ENCODE measurements around the gene CYP3A7.
"Not testable (repeated sequence)": the region's sequence is repeated elsewhere in the genome, so short reads cannot be mapped to it uniquely, and the experiment has no call there.

Gene CYP3A7

DNA sequence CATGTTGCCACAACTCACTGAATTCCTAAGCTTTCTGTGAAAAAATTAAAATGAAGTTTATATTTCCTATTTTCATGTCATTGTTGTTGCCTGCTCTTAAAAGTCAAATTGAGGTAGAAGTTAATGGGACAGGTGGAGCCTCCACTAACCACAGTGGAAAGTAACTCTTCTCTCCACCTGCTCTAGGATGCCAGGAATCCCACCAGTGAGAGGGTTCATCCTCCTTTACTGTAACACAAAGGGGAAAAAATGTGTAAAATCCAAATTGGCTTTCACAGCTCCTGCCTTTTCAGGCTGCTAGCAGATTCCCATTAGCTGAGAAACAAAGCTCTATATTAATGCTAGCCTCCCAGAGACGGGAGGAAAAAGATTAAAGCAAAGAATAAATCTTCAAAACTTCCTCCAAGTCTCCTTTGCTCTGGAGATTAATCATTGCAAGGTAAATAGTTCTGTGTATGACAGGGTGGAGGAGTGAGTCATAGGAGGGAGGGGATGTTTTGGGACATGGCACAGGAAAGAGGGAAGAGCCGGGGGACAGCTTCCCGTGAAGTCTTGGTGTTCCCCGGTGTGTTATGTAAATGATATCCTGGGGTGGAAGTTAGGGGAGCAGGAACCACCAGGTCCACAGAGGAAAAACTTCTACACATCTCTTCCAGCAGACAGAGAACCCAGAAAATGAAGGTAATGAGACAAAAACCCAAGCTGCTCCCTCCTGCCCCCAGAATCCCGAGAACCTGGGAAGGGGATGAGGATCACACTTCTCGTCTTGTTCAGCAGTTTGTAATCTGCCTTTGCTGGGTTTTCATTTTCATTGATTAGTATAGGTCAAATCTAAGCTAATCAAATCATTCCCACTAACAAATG, 35.9 kb downstream of the CYP3A7 start:
- not testable (repeated sequence) for DNase-seq

- DNase-seq, result no peak
Observed at GRCh38 chr7:99694912-99695304, 40.1 kb downstream of the CYP3A7 start.

DNA sequence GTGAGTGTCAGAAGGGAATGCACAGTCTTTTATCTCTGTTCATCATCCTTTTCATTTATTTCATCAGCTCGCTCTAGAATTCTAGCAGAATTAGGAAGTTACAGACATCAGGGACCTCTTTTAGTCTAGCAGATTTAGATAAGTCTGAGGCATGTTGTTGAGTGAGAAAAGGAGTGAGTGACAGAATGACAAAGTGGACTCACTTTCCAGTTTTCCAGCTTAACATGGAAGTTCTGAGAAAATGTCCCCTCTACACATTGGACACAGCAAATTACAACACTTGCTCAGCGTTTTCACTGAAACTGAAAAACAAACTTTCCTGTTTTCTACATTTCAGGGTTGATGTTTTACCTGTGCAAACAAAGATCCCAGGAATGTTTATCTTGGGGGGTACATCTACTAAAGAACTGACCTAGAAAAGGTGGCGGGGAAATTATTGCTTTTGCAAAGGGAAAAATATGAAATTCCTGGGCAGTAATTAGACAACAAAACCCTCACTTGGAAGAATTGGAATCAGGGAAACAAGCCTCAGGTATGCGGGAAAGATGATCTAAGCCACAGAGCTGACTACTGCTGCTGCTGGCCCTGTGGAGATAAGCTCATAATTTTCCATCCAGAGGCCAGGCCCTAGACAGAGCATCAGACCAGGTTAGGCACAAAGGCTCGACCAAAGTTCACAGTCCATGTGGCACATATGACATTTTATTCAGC, 40.6 kb downstream of the CYP3A7 start:
- DNase-seq, result no peak

GRCh38 chr7:99693427-99694200, 41.4 kb downstream of the CYP3A7 start:
- DNase-seq, result peak; percentile 92

DNA sequence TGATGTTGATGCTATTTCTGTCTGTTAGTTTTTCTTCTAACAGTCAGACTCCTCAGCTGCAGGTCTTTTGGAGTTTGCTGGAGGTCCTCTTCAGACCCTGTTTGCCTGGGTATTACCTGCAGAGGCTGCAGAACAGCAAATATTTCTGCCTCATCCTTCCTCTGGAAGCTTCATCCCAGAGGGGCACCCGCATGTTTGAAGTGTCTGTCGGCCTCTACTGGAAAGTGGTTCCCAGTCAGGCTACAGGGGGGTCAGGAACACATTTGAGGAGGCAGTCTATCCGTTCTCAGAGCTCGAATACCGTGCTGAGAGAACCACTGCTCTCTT, 41.9 kb downstream of the CYP3A7 start:
- DNase-seq, result no peak

DNA sequence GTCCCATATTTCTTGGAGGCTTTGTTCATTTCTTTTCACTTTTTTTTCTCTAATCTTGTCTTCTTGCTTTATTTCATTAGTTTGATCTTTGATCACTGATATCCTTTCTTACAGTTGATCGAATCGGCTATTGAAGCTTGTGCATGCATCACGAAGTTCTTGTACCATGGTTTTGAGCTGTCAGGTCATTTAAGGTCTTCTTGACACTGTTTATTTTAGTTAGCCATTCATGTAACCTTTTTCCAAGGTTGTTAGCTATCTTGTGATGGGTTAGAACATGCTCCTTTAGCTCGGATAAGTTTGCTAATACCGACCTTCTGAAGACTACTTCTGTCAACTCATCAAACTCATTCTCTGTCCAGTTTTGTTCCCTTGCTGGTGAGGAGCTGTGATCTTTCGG, 42.4 kb downstream of the CYP3A7 start:
- not testable (repeated sequence) for DNase-seq

- not testable (repeated sequence) for DNase-seq
Observed at GRCh38 chr7:99691658-99692057, 43.3 kb downstream of the CYP3A7 start.

DNA sequence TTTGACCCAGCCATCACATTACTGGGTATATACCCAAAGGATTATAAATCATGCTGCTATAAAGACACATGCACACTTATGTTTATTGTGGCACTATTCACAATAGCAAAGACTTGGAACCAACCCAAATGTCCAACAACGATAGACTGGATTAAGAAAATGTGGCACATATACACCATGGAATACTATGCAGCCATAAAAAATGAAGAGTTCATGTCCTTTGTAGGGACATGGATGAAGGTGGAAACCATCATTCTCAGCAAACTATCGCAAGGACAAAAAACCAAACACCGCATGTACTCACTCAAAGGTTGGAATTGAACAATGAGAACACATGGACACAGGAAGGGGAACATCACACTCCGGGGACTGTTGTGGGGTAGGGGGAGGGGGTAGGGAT, 44.1 kb downstream of the CYP3A7 start:
- not testable (repeated sequence) for DNase-seq

DNA sequence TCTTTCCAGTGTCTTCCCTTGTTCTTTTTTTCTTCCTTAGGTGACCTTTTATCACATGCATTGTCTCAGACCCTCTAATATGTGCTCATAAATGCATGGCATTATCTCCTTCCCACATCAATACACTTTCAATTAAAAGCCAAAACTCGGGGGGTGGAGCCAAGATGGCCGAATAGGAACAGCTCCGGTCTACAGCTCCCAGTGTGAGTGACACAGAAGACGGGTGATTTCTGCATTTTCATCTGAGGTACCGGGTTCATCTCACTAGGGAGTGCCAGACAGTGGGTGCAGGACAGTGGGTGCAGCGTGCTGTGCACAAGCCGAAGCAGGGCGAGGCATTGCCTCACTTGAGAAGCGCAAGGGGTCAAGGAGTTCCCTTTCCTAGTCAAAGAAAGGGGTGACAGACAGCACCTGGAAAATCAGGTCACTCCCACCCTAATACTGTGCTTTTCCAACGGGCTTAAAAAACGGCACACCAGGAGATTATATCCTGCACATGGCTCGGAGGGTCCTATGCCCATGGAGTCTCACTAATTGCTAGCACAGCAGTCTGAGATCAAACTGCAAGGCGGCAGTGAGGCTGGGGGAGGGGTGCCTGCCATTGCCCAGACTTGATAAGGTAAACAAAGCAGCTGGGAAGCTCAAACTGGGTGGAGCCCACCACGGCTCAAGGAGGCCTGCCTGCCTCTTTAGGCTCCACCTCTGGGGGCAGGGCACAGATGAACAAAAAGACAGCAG, 49.0 kb downstream of the CYP3A7 start:
- DNase-seq, result not testable (repeated sequence)

GRCh38 chr7:99685129-99685758, 49.8 kb downstream of the CYP3A7 start:
- DNase-seq, result no peak

- DNase-seq, result no peak
Observed at GRCh38 chr7:99679400-99680191, 55.4 kb downstream of the CYP3A7 start, which contains the start of gene CYP3A5. CYP3A5 (minus strand) TSS chr7:99679996; CDS start chr7:99679896, 100 bp downstream.

GRCh38 chr7:99679032-99679399, 56.0 kb downstream of the CYP3A7 start:
- DNase-seq, result peak; percentile 59

DNA sequence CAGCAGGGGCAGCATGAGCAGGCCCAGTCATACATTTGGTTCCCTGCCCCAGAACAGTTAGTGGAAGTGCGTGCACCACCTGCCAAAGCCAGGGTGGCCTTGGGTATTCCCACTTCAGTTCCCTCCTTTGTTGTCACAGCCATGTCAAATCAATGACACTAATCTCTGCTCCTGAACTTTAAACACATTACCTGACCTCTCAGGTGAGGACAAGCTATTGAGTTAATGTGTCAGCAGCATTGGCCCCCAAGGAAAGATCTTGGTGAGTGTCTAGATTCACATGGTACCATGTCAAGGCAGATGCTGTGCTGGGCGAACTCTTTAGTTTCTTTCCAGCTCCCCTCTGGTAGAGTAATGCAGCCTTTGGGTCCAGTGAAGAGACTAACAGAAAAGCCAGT, 57.3 kb downstream of the CYP3A7 start:
- DNase-seq, result no peak

- DNase-seq, result no peak
Observed at GRCh38 chr7:99677013-99677647, 57.9 kb downstream of the CYP3A7 start.

DNA sequence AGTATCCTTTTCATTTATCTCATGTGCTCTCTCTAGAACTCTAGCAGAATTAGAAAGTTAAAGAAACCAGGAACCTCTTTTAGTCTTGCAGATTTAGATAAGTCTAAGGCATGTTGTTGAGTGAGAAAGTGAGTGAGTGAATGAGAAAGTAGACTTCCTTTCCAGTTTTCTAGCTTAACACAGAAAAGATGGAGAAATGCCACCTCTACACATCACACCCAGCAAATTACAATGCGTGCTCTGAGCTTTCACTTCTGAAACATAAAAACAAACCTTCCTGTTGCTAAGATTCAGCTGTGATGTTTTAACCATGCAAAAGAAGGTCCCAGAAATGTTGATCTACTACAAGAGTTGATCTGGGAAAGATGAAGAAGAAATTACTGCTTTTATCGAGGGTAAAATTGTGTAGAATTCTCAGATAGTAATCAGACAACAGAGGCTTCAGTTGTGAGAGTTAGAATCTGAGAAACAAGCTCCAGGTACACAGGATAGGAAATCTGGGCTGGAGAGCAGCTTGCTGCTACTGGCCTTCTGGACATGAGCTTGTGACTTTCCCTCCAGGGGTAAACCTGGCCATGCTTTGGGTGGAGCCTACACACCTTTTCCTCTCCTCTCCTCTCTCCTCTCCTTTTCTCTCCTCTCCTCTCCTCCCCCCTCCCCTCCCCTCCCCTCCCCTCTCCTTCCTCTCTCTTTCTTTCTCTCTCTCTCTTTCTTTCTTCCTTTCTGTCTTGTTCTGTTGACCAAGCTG, 59.8 kb downstream of the CYP3A7 start:
- DNase-seq, result no peak

- no peak for DNase-seq
Observed at GRCh38 chr7:99672573-99672972, 62.4 kb downstream of the CYP3A7 start.

- no peak for DNase-seq
Observed at GRCh38 chr7:99669782-99670181, 65.2 kb downstream of the CYP3A7 start.

GRCh38 chr7:99668541-99668940, 66.5 kb downstream of the CYP3A7 start:
- DNase-seq, result no peak

- no peak for DNase-seq
Observed at GRCh38 chr7:99667179-99667578, 67.8 kb downstream of the CYP3A7 start.

GRCh38 chr7:99666013-99666395, 69.0 kb downstream of the CYP3A7 start:
- no peak for DNase-seq
